IMR-90 (cell line): Measurements from ENCODE around the gene DNAJC13. TPM values are rescaled to one million over a fixed set of nuclear protein-coding genes. Genes with fewer than 3 reads are reported as not detected.

Source experiments
- ATAC-seq: fragments of 200-7000 bp; cut with Tn5 transposase; 2 replicates; pipeline ENCODE4 v1.9.1; 2020; ENCODE audit warnings: low read depth, mild to moderate bottlenecking, moderate library complexity
- BruUV-seq: library from RNA; stranded (reverse); fragments of 400-500 nt; replicated peaks from 2 replicates; lab custom pipeline; 2021; lab: Mats Ljungman, UMichigan
- CTCF ChIA-PET: fragments of 300-600 bp; formaldehyde crosslinking; extraction: SDS; loops from one replicate; lab custom pipeline; 2021; ENCODE audit warnings: antibody characterized with exemption; lab: Yijun Ruan, JAX
- POLR2A ChIA-PET: fragments of 300-600 bp; sonication (Branson Sonifier 250); formaldehyde crosslinking; loops from one replicate; lab custom pipeline; 2022; ENCODE audit warnings: antibody characterized with exemption; ENCODE audit not compliant: unreplicated experiment; lab: Charles Lee
- DNase-seq: peaks from one replicate; pipeline ENCODE4 v3.0.0; 2013
- H2AFZ ChIP-seq: replicated peaks from 2 replicates; pipeline ENCODE3; 2013; ENCODE audit warnings: low read length, mild to moderate bottlenecking; ENCODE audit not compliant: poor library complexity
- H2AK5ac ChIP-seq: 2 replicates; pipeline ENCODE4 v1.6.1; 2013; ENCODE audit warnings: low read depth, low read length, inconsistent platforms
- H2AK9ac ChIP-seq: replicated peaks from 2 replicates; pipeline ENCODE3; 2013; ENCODE audit warnings: mild to moderate bottlenecking, low read depth, low read length, moderate library complexity; ENCODE audit not compliant: poor library complexity
- H2BK120ac ChIP-seq: 2 replicates; pipeline ENCODE4 v1.6.1; 2013; ENCODE audit warnings: low read depth, low read length, inconsistent platforms
- H2BK15ac ChIP-seq: 3 replicates; pipeline ENCODE4 v1.6.1; 2013; ENCODE audit warnings: low read depth, low read length, inconsistent platforms
- H2BK20ac ChIP-seq: 2 replicates; pipeline ENCODE4 v1.6.1; 2013; ENCODE audit warnings: low read depth, mild to moderate bottlenecking, inconsistent platforms, low read length, moderate library complexity
- H2BK5ac ChIP-seq: 2 replicates; pipeline ENCODE4 v1.6.1; 2013; ENCODE audit warnings: mild to moderate bottlenecking, low read depth, low read length, inconsistent platforms; ENCODE audit not compliant: poor library complexity, severe bottlenecking
- H3K14ac ChIP-seq: replicated peaks from 2 replicates; pipeline ENCODE4 v1.6.1; 2013; ENCODE audit warnings: low read depth, low read length, inconsistent platforms
- H3K18ac ChIP-seq: 2 replicates; pipeline ENCODE4 v1.6.1; 2013; ENCODE audit warnings: low read depth, low read length, control low read depth
- H3K23ac ChIP-seq: 2 replicates; pipeline ENCODE4 v1.6.1; 2013; ENCODE audit warnings: low read depth, low read length, inconsistent platforms
- H3K27ac ChIP-seq: 2 replicates; pipeline ENCODE4 v1.5.1; 2013; ENCODE audit warnings: mild to moderate bottlenecking, control low read depth, low read length; ENCODE audit not compliant: insufficient read depth
- H3K27me3 ChIP-seq: 2 replicates; pipeline ENCODE4 v1.6.1; 2013; ENCODE audit warnings: low read length; ENCODE audit not compliant: control insufficient read depth, insufficient read depth
- H3K36me3 ChIP-seq: 2 replicates; pipeline ENCODE4 v1.6.1; 2013; ENCODE audit warnings: low read length, mixed read lengths; ENCODE audit not compliant: control insufficient read depth, insufficient read depth
- H3K4ac ChIP-seq: 2 replicates; pipeline ENCODE4 v1.6.1; 2013; ENCODE audit warnings: low read depth, low read length, inconsistent platforms
- H3K4me1 ChIP-seq: 2 replicates; pipeline ENCODE4 v1.6.1; 2013; ENCODE audit warnings: low read length, mixed read lengths; ENCODE audit not compliant: control insufficient read depth, insufficient read depth
- H3K4me2 ChIP-seq: 2 replicates; pipeline ENCODE4 v1.6.1; 2013; ENCODE audit warnings: low read depth, mild to moderate bottlenecking, control low read depth, low read length, moderate library complexity
- H3K4me3 ChIP-seq: 2 replicates; pipeline ENCODE4 v1.5.1; 2013; ENCODE audit warnings: low read depth, mild to moderate bottlenecking, control low read depth, low read length, moderate library complexity; ENCODE audit not compliant: insufficient read depth
- H3K56ac ChIP-seq: 2 replicates; pipeline ENCODE4 v1.6.1; 2013; ENCODE audit warnings: low read length, inconsistent platforms; ENCODE audit not compliant: insufficient read depth; ENCODE audit errors: extremely low read depth
- H3K79me1 ChIP-seq, 2 experiments: 2 replicates each; pipeline ENCODE4 v1.6.1; 2013; ENCODE audit warnings: low read length in 2 of 2, inconsistent platforms in 1 of 2, low read depth in 1 of 2
- H3K9ac ChIP-seq: 2 replicates; pipeline ENCODE4 v1.6.1; 2013; ENCODE audit warnings: low read depth, low read length, control low read depth
- H3K9me1 ChIP-seq: 2 replicates; pipeline ENCODE4 v1.6.1; 2013; ENCODE audit warnings: low read length, inconsistent platforms; ENCODE audit not compliant: insufficient read depth
- H3K9me3 ChIP-seq: 2 replicates; pipeline ENCODE4 v1.6.1; 2013; ENCODE audit warnings: low read length; ENCODE audit not compliant: control insufficient read depth, insufficient read depth
- H4K20me1 ChIP-seq: 2 replicates; pipeline ENCODE4 v1.6.1; 2013; ENCODE audit warnings: low read length, inconsistent platforms; ENCODE audit not compliant: insufficient read depth
- H4K5ac ChIP-seq: 2 replicates; pipeline ENCODE4 v1.6.1; 2013; ENCODE audit warnings: mild to moderate bottlenecking, low read depth, low read length, control low read depth
- H4K8ac ChIP-seq, 2 experiments: 2 replicates each; pipeline ENCODE4 v1.6.1; 2013; ENCODE audit warnings: low read depth in 2 of 2, low read length in 2 of 2, control low read depth in 1 of 2, inconsistent platforms in 1 of 2
- H4K91ac ChIP-seq: 2 replicates; pipeline ENCODE4 v1.6.1; 2013; ENCODE audit warnings: low read depth, low read length, inconsistent platforms; ENCODE audit not compliant: insufficient read depth
- BHLHE40 ChIP-seq: fragments of 150-350 bp; IDR thresholded peaks from 2 replicates; pipeline ENCODE4 v1.6.1; 2016; ENCODE audit warnings: mild to moderate bottlenecking, low read depth, low read length
- CEBPB ChIP-seq: IDR thresholded peaks from 2 replicates; pipeline ENCODE4 v1.6.1; 2012; ENCODE audit warnings: low read depth, low read length, improper control_type of control experiment
- CTCF ChIP-seq: conservative IDR thresholded peaks from 2 replicates; pipeline ENCODE4 v1.5.1; 2012; ENCODE audit warnings: mild to moderate bottlenecking, low read depth, low read length, improper control_type of control experiment
- FOS ChIP-seq: fragments of 150-350 bp; IDR thresholded peaks from 2 replicates; pipeline ENCODE4 v1.6.1; 2016; ENCODE audit warnings: low read depth, low read length
- MAFK ChIP-seq: IDR thresholded peaks from 2 replicates; pipeline ENCODE4 v1.6.1; 2012; ENCODE audit warnings: low read depth, low read length, improper control_type of control experiment
- MAZ ChIP-seq: IDR thresholded peaks from 2 replicates; pipeline ENCODE4 v1.6.1; 2012; ENCODE audit warnings: low read depth, mild to moderate bottlenecking, low read length, improper control_type of control experiment, moderate library complexity, borderline replicate concordance
- MXI1 ChIP-seq: IDR thresholded peaks from 2 replicates; pipeline ENCODE4 v1.6.1; 2012; ENCODE audit warnings: low read depth, mild to moderate bottlenecking, low read length, moderate library complexity, borderline replicate concordance
- NFE2L2 ChIP-seq: fragments of 150-350 bp; IDR thresholded peaks from 2 replicates; pipeline ENCODE4 v1.6.1; 2016; ENCODE audit warnings: low read depth, mild to moderate bottlenecking, low read length
- POLR2A ChIP-seq: IDR thresholded peaks from 2 replicates; pipeline ENCODE4 v1.6.1; 2012; ENCODE audit warnings: mild to moderate bottlenecking, low read depth, low read length
- RCOR1 ChIP-seq: IDR thresholded peaks from 2 replicates; pipeline ENCODE4 v1.6.1; 2012; ENCODE audit warnings: mild to moderate bottlenecking, low read length, improper control_type of control experiment; ENCODE audit not compliant: insufficient replicate concordance
- RFX5 ChIP-seq: IDR thresholded peaks from 2 replicates; pipeline ENCODE4 v1.8.0; 2012; ENCODE audit warnings: low read depth, mild to moderate bottlenecking, low read length, moderate library complexity
- SMC3 ChIP-seq: fragments of 150-350 bp; IDR thresholded peaks from 2 replicates; pipeline ENCODE4 v1.6.1; 2016; ENCODE audit warnings: low read depth, mild to moderate bottlenecking, antibody characterized with exemption, low read length, moderate library complexity
- WGBS, 2 experiments: methylation state at CpG; one replicate each; pipeline versions ENCODE4 v1.1.5 to v1.1.7; 2013; ENCODE audit warnings: missing lambda C conversion rate in 2 of 2; ENCODE audit not compliant: insufficient read length in 1 of 2; ENCODE audit errors: extremely low coverage in 2 of 2; 5-methylcytosine and 5-hydroxymethylcytosine counted together
- dilution Hi-C: fragments of 300-500 bp; cut with HindIII; formaldehyde crosslinking; loops from one replicate; pipeline ENCODE4 v1.14.3; 2018; ENCODE audit warnings: low sequenced_read_pairs; ENCODE audit not compliant: unreplicated experiment
- in situ Hi-C: fragments of 300-500 bp; cut with MboI; formaldehyde crosslinking; loops from 3 replicates; pipeline ENCODE4 v1.14.3; 2019; ENCODE audit warnings: low sequenced_read_pairs, inconsistent platforms, mixed read lengths
- intact Hi-C: fragments of 100-400 bp; cut with micrococcal nuclease; formaldehyde crosslinking; loops from 2 replicates; pipeline ENCODE4 v1.10.0; 2022
- polyA plus RNA-seq, 3 experiments: library from polyadenylated mRNA; depleted of rRNA; stranded (reverse); fragments of >200 nt; gene quantifications; 2 replicates each; pipeline ENCODE4 v1.2.3, GENCODE V29; 2012; ENCODE audit warnings: low replicate concordance in 1 of 3
- total RNA-seq: library from RNA; depleted of rRNA; stranded (reverse); fragments of >200 nt; gene quantifications from 2 replicates; pipeline ENCODE4 v1.2.3, GENCODE V29; 2012

The DNAJC13 gene
- total and polyA plus RNA-seq, 2 of the 4 experiments (the other 2 are of a cell fraction): 16.4 to 48.6 TPM

GRCh38 chr3:132507657-132508056, 90.4 kb downstream of the DNAJC13 start:
- H3K27ac ChIP-seq: no peak overlapping the region
- no CpG with 5 or more reads among the region's 4 CpGs for WGBS, 2 experiments
- H4K91ac ChIP-seq: no peak overlapping the region
- no peak overlapping the region for H3K4me3 ChIP-seq
- no peak overlapping the region for H3K56ac ChIP-seq
- no peaks in the 10 kb centered on the region for H3K9me1 ChIP-seq
- H4K5ac ChIP-seq: no peak overlapping the region
- DNase-seq (no peak), ATAC-seq (no peak)
- peaks cover 28% of the 10 kb centered on the region for H3K36me3 ChIP-seq
- ChIA-PET CTCF (interaction anchor here (0.9 kb wide), 1 partner anchor 11 kb away, joined by 3 read pairs; no protein-coding TSS in a partner anchor), POLR2A (no interaction called here)
- H4K20me1 ChIP-seq: no peaks in the 10 kb centered on the region
- H3K9ac ChIP-seq: no peak overlapping the region
- no peak overlapping the region for H3K4me2 ChIP-seq
- H2BK120ac ChIP-seq: no peak overlapping the region
- dilution Hi-C loops: no loop called here
- H3K79me1 ChIP-seq: peaks cover 4 to 7% of the 10 kb centered on the region in 2 experiments; a peak in 2 of 4 replicates
- TF ChIP-seq MXI1: no peak
- TF ChIP-seq CTCF: no peak
- TF ChIP-seq CEBPB: no peak
- no peak for TF ChIP-seq RCOR1
- TF ChIP-seq NFE2L2: no peak
- TF ChIP-seq MAFK: no peak
- no peak for TF ChIP-seq SMC3
- no peak for TF ChIP-seq RFX5
- TF ChIP-seq MAZ: no peak
- TF ChIP-seq POLR2A: no peak
- TF ChIP-seq BHLHE40: no peak
- TF ChIP-seq FOS: no peak
- H3K14ac ChIP-seq: no peak overlapping the region
- no peak overlapping the region for H2AFZ ChIP-seq
- H2AK5ac ChIP-seq: no peak overlapping the region
- H2BK15ac ChIP-seq: no peak overlapping the region
- no peaks in the 10 kb centered on the region for H3K27me3 ChIP-seq
- in situ Hi-C loops: no loop called here
- intact Hi-C loops: no loop called here
- H3K23ac ChIP-seq: no peak overlapping the region
- no peaks in the 10 kb centered on the region for H3K4me1 ChIP-seq
- H4K8ac ChIP-seq: no peak overlapping the region
- no peaks in the 10 kb centered on the region for H3K9me3 ChIP-seq
- BruUV-seq: no TSS peak
- no peak overlapping the region for H3K18ac ChIP-seq
- H2BK20ac ChIP-seq: no peak overlapping the region
- H2AK9ac ChIP-seq: no peak overlapping the region
- H3K4ac ChIP-seq: no peak overlapping the region
- no peak overlapping the region for H2BK5ac ChIP-seq
